Endothelial cell of umbilical vein (primary cell): ENCODE results near the gene PTER. TPM values are rescaled to one million over a fixed set of nuclear protein-coding genes. Genes with fewer than 3 reads are reported as not detected.

Experiments
- BruUV-seq: library from RNA; stranded (reverse); fragments of 400-500 nt; replicated peaks from 2 replicates; lab custom pipeline; 2021; lab: Mats Ljungman, UMichigan
- CTCF ChIA-PET: fragments of 300-600, 350-600 bp; sonication (Branson Sonifier 250); formaldehyde crosslinking; loops from one replicate; lab custom pipeline; 2021; ENCODE audit warnings: antibody characterized with exemption, inconsistent platforms; lab: Charles Lee
- POLR2A ChIA-PET: fragments of 300-600, 350-600 bp; sonication (Branson Sonifier 250); formaldehyde crosslinking; loops from one replicate; lab custom pipeline; 2021; ENCODE audit warnings: antibody characterized with exemption, inconsistent platforms; lab: Charles Lee
- DNase-seq: peaks from one replicate; pipeline ENCODE4 v3.0.0-alpha.2; 2011; ENCODE audit warnings: low read depth, low spot score
- FAIRE-seq: peaks from 2 replicates; lab custom pipeline; 2011; peaks lifted over from hg19 to GRCh38; lab: Jason Lieb, UNC
- H2AFZ ChIP-seq: 2 replicates; pipeline ENCODE4 v1.6.0; 2012; ENCODE audit warnings: low read depth, low read length, control low read depth, inconsistent platforms
- H3K27ac ChIP-seq: 2 replicates; pipeline ENCODE4 v1.5.1; 2011; ENCODE audit warnings: low read depth, mild to moderate bottlenecking, control low read depth, low read length, moderate library complexity; ENCODE audit not compliant: insufficient read depth
- H3K27me3 ChIP-seq, 2 experiments: 2 replicates each; pipeline versions ENCODE4 v1.6.0 to v1.6.1; 2011; ENCODE audit warnings: low read length in 2 of 2, mixed read lengths in 1 of 2; ENCODE audit not compliant: control insufficient read depth in 2 of 2, insufficient read depth in 2 of 2
- H3K36me3 ChIP-seq, 2 experiments: 2 replicates in 1 of 2; 3 replicates in 1 of 2; pipeline ENCODE4 v1.5.1; 2011; ENCODE audit warnings: low read length in 2 of 2, mild to moderate bottlenecking in 1 of 2, moderate library complexity in 1 of 2; ENCODE audit not compliant: control insufficient read depth in 2 of 2, insufficient read depth in 2 of 2; ENCODE audit errors: extremely low read depth in 1 of 2
- H3K4me1 ChIP-seq: 3 replicates; pipeline ENCODE4 v1.5.1; 2011; ENCODE audit warnings: mild to moderate bottlenecking, low read length; ENCODE audit not compliant: control insufficient read depth, insufficient read depth; ENCODE audit errors: extremely low read depth
- H3K4me2 ChIP-seq: 2 replicates; pipeline ENCODE4 v1.6.1; 2011; ENCODE audit warnings: low read length, control low read depth, mixed read lengths; ENCODE audit not compliant: insufficient read depth
- H3K4me3 ChIP-seq, 3 experiments: fragments of 200-600 bp in 1 of 3; sonication (generic), shearing (Covaris generic) in 1 of 3; replicated peaks in 1 of 3; 2 replicates each; pipeline ENCODE4 v1.5.1; 2011 to 2016; ENCODE audit warnings: control low read depth in 3 of 3, low read length in 3 of 3, mild to moderate bottlenecking in 2 of 3, inconsistent platforms in 1 of 3, low read depth in 1 of 3, moderate library complexity in 1 of 3; ENCODE audit not compliant: insufficient read depth in 1 of 3
- H3K79me2 ChIP-seq: 2 replicates; pipeline ENCODE4 v1.6.0; 2012; ENCODE audit warnings: low read length, inconsistent platforms; ENCODE audit not compliant: control insufficient read depth, insufficient read depth
- H3K9ac ChIP-seq: replicated peaks from 2 replicates; pipeline ENCODE3; 2011; ENCODE audit warnings: low read length, control low read depth; ENCODE audit not compliant: insufficient read depth; ENCODE audit errors: extremely low read depth
- H3K9me1 ChIP-seq: replicated peaks from 3 replicates; pipeline ENCODE4 v1.6.0; 2011; ENCODE audit warnings: mild to moderate bottlenecking, low read length; ENCODE audit not compliant: control insufficient read depth, insufficient read depth; ENCODE audit errors: extremely low read depth
- H3K9me3 ChIP-seq: replicated peaks from 2 replicates; pipeline ENCODE4 v1.5.1; 2012; ENCODE audit warnings: low read length, inconsistent platforms; ENCODE audit not compliant: control insufficient read depth, insufficient read depth
- H4K20me1 ChIP-seq: replicated peaks from 2 replicates; pipeline ENCODE3; 2011; ENCODE audit warnings: mild to moderate bottlenecking, low read length; ENCODE audit not compliant: control insufficient read depth, insufficient read depth; ENCODE audit errors: extremely low read depth
- EZH2 ChIP-seq: IDR thresholded peaks from 2 replicates; pipeline ENCODE4 v1.6.1; 2012; ENCODE audit warnings: borderline replicate concordance, low read depth, mild to moderate bottlenecking, moderate library complexity, low read length, inconsistent platforms; ENCODE audit not compliant: severe bottlenecking
- FOS ChIP-seq: IDR thresholded peaks from 2 replicates; pipeline ENCODE4 v1.6.1; 2011; ENCODE audit warnings: mild to moderate bottlenecking, low read length, moderate library complexity, borderline replicate concordance; ENCODE audit not compliant: insufficient read depth
- JUN ChIP-seq: IDR thresholded peaks from 2 replicates; pipeline ENCODE4 v1.6.1; 2011; ENCODE audit warnings: borderline replicate concordance, low read depth; ENCODE audit not compliant: insufficient read length, insufficient read depth
- MYC ChIP-seq: IDR thresholded peaks from one replicate; pipeline ENCODE4 v1.6.1; 2011; ENCODE audit warnings: mild to moderate bottlenecking, low read depth, low read length
- POLR2AphosphoS5 ChIP-seq: IDR thresholded peaks from 2 replicates; pipeline ENCODE4 v1.6.1; 2012; ENCODE audit warnings: low read depth, mild to moderate bottlenecking, control low read depth, low read length, moderate library complexity; ENCODE audit not compliant: insufficient read depth
- dilution Hi-C: fragments of 300-500 bp; cut with MboI; formaldehyde crosslinking; loops from one replicate; pipeline ENCODE4 v1.15.0; 2019; ENCODE audit warnings: low sequenced_read_pairs; ENCODE audit not compliant: extremely low pct_ligation_motif_present
- intact Hi-C: fragments of 100-400 bp; cut with micrococcal nuclease; formaldehyde crosslinking; loops from one replicate; pipeline ENCODE4 v1.10.0; 2022
- polyA plus RNA-seq, 4 experiments: library from polyadenylated mRNA; depleted of rRNA in 3 of 4; stranded (reverse) in 3 of 4; unstranded in 1 of 4; fragments of >200 nt; gene quantifications; 2 replicates each; pipeline versions ENCODE4 v1.2.1 to v1.2.3, GENCODE V29; 2011 to 2012; ENCODE audit warnings: missing spikeins in 1 of 4
- total RNA-seq: library from RNA; stranded (reverse); gene quantifications from 2 replicates; pipeline ENCODE4 v1.2.3, GENCODE V29; 2021
- TF ChIP-seq, protein P1 (sequence below): IDR thresholded peaks from 2 replicates; pipeline ENCODE4 v1.6.1; 2011; ENCODE audit not compliant: insufficient read depth, insufficient read length
- TF ChIP-seq, protein P2 (sequence below), 2 donors: IDR thresholded peaks; 1 replicate in 1 of 2; 2 replicates in 1 of 2; pipeline ENCODE4 v1.5.1; 2011; ENCODE audit warnings: low read length in 2 of 2, mild to moderate bottlenecking in 2 of 2, moderate library complexity in 2 of 2, control low read depth in 1 of 2, inconsistent platforms in 1 of 2, low read depth in 1 of 2; ENCODE audit not compliant: insufficient read depth in 1 of 2; ENCODE audit errors: extremely low read depth in 1 of 2

Gene PTER
- total and polyA plus RNA-seq, 2 donors (not counting 3 experiments of a cell fraction or from before 2014, with no cell fraction given) = 1.6 to 4.6 TPM

DNA sequence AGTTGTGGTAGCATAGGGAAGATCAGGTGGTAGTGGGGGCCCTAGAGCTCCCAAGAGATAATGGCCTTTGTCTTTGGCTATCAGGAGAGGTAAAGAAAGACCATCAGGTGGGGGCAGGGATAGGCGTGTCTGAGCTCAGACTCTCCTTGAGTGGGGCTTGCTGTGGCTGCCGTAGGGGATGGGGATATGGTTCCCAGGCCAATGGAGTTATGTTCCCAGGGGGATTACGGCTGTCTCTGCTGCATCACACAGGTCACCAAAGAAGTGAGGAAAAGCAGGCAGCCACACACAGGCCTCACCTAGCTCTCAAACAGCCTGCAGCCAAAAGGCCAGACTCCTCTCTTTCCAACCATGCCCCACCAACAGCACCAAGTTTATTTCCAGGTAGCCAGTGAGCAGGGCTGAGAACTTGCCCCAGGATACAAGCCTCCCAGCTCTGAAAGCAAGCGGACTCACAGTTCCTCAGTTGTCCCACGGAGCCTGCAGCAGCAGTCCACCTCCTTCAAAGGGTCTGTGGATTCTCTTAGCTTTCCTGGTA lies 122.5 kb downstream of the PTER start:
- Histone ChIP-seq H3K4me1 (no peaks in the 10 kb centered on the region), H3K27ac (no peak overlapping the region), H4K20me1 (no peaks in the 10 kb centered on the region), H3K4me3 (no peak overlapping the region), H3K9me3 (no peaks in the 10 kb centered on the region), H3K36me3 (no peaks in the 10 kb centered on the region), H3K4me2 (no peak overlapping the region), H3K27me3 (no peaks in the 10 kb centered on the region), H2AFZ (no peak overlapping the region), H3K79me2 (no peaks in the 10 kb centered on the region), H3K9me1 (no peaks in the 10 kb centered on the region), H3K9ac (no peak overlapping the region)
- DNase-seq (no peak), FAIRE-seq (no peak)
- TF ChIP-seq FOS (no peak), JUN (no peak), EZH2 (no peak), MYC (no peak), POLR2AphosphoS5 (no peak)
- TF ChIP-seq, protein P1, sequence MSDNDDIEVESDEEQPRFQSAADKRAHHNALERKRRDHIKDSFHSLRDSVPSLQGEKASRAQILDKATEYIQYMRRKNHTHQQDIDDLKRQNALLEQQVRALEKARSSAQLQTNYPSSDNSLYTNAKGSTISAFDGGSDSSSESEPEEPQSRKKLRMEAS = no peak
- TF ChIP-seq, protein P2, sequence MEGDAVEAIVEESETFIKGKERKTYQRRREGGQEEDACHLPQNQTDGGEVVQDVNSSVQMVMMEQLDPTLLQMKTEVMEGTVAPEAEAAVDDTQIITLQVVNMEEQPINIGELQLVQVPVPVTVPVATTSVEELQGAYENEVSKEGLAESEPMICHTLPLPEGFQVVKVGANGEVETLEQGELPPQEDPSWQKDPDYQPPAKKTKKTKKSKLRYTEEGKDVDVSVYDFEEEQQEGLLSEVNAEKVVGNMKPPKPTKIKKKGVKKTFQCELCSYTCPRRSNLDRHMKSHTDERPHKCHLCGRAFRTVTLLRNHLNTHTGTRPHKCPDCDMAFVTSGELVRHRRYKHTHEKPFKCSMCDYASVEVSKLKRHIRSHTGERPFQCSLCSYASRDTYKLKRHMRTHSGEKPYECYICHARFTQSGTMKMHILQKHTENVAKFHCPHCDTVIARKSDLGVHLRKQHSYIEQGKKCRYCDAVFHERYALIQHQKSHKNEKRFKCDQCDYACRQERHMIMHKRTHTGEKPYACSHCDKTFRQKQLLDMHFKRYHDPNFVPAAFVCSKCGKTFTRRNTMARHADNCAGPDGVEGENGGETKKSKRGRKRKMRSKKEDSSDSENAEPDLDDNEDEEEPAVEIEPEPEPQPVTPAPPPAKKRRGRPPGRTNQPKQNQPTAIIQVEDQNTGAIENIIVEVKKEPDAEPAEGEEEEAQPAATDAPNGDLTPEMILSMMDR (IDR thresholded peaks at IDR 0.05; ENCODE audit: extremely low read depth in 1 of 2, insufficient read depth in 1 of 2, low read depth in 1 of 2, low read length in 2 of 2) = no peak
- no TSS peak for BruUV-seq
- CTCF ChIA-PET = interaction anchor here (0.5 to 2.5 kb wide), 3 partner anchors 14 to 918 kb away, joined by 4 to 23 read pairs (median 4); no protein-coding TSS in a partner anchor
- POLR2A ChIA-PET = no interaction called here
- intact Hi-C loops = no loop called here
- dilution Hi-C loops = no loop called here
